GM20000 (cell line): ENCODE data around the gene TMEM269.
A peak's percentile ranks its signal among the peaks of the same experiment; 100 is the strongest.

Source experiments
- DNase-seq: peaks from one replicate; pipeline ENCODE4 v3.0.0; 2012; ENCODE audit warnings: low spot score
- TF ChIP-seq, protein P1 (sequence below): IDR thresholded peaks from 2 replicates; pipeline ENCODE4 v1.5.1; 2012; ENCODE audit warnings: mild to moderate bottlenecking, control low read depth; ENCODE audit errors: extremely low read depth, missing control alignments

TMEM269 gene

DNA sequence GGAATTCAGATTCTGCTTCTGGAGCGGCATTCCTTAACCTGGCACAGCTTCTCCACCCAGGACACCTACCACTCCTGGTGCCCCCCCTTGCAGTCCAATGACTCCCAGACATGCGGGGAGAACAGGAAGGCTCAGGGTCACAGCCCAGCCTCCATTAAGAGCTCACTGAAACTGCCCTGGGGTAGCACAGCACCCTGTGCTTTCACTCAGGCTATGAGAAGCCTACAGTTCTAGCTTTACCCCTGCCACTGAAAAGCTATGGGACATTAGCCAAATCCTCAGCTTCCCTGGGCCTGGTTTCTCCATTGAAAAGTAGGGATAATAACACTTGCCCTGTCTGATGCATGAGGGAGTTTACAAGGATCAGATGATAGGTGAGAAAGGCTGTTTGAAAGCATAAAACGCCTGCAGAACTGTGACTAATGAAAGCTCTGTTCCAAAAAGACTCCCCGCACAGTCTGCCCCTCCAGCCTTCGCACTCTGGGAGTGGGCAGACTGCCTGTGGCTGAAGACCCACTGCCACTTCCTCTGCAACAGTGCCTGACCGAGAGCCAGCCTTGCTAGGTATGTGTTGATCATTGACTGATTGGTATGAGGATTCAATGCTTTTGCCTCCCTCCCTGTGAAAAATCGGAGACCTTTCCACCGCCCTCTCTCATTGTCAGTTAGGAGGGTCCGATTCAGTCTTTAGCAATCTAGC, 42.0 kb upstream of the TMEM269 start:
- no peak for DNase-seq
- TF ChIP-seq, protein P1, sequence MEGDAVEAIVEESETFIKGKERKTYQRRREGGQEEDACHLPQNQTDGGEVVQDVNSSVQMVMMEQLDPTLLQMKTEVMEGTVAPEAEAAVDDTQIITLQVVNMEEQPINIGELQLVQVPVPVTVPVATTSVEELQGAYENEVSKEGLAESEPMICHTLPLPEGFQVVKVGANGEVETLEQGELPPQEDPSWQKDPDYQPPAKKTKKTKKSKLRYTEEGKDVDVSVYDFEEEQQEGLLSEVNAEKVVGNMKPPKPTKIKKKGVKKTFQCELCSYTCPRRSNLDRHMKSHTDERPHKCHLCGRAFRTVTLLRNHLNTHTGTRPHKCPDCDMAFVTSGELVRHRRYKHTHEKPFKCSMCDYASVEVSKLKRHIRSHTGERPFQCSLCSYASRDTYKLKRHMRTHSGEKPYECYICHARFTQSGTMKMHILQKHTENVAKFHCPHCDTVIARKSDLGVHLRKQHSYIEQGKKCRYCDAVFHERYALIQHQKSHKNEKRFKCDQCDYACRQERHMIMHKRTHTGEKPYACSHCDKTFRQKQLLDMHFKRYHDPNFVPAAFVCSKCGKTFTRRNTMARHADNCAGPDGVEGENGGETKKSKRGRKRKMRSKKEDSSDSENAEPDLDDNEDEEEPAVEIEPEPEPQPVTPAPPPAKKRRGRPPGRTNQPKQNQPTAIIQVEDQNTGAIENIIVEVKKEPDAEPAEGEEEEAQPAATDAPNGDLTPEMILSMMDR: no peak

DNA sequence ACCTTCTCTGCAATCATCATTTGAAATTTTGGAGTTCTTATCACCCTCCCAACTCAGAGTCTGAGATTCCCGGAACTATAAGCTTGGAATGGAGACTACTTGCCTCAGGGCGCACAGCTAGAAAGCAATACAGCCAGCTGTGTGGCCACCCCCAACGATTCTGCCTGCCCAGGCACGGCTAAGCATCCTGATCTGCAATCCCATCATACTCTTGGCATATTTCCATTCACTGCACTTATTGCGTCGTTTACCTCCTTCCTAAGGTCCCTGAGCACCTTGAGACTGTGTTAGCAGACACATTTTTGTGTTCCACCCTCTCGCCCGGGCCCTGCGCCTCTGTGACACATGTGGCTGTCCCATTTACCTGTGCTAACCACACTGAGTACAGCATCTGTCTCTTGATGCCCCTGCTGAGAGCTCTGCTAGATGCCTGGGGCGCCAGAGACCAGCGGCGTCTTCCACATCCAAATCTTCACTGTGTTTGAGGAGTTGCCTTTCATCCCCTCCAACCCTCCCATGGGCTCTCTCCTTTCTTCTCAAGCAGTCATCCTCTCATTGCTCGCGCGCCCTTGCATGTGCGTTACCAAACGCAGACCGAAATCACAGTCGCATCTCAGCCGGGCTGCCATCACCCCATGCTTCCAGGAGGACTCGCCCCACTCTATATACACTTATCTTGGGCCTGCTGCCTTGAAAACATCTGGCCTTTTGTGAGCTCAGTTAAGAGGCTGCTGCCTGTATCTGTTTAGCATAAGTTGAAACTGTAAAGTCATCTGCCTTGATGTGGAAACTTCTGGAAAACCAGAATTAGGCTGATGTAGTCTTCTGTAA, 41.3 kb upstream of the TMEM269 start:
- TF ChIP-seq, protein P1: no peak
- DNase-seq: no peak

DNA sequence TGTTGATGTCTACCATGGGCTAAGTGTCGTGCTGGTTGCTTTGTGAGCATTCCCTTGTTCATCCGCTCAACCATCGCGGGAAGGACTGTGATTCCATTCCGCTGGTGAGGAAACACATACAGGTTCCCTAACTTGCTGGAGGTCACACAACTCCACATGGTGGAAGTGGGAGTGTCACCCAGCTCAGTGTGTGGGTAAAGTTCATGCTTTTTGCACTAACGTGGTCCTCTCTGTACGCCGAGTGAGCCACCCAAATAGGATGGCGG, 40.7 kb upstream of the TMEM269 start:
- DNase-seq: no peak
- TF ChIP-seq, protein P1: no peak

DNA sequence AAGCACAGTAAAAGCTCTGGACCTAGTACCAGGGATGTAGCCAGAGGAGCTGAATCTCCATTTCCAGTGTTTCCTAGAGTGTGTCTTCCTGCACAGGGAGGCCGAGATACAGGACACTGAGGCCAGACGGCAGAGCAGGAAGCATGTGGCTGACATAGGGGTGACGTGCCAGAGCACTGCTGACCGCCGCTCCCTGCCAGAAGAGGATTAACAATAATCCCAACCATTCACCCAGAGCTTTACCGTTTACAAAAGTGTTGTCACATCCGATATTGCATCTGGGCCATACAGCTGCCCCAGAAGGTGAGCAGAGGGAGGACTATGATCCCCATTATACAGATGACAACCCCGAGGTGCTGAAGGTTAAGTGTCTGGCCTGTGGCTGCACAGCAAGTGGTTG, 38.9 kb upstream of the TMEM269 start:
- DNase-seq: no peak
- TF ChIP-seq, protein P1: no peak

DNA sequence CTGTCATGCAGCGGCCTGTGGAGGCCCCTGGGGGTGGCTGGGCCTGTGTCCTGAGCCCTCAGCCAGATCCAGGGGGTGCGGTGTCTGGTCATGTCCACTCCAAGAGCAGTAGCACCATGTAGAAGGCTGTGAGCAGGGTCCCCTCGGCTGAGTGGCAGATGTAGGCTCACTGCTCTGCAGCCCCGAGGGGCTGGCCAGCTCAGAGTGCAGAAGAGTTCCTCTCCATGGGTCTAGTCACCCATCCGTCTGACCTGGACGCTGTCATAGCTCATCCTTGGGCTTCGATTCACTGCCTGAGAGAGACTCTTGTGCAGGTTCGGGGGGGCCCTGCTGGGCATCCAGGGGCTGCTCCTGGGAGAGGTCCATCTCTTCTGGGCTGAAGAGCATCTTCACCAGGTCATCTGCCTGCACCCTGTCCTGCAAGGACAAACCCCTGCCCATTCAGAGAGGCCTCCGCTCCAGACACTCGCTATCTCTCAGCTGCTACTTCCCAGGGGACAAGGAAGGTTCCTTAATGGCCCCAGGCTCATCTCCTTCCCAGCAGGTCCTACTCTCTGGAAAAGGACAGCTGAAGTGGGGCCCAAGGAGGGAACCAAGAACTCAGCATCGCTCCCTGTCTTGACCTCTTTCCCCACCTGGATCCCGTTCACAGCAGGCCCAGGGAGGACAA, 38.2 kb upstream of the TMEM269 start:
- TF ChIP-seq, protein P1: no peak

DNA sequence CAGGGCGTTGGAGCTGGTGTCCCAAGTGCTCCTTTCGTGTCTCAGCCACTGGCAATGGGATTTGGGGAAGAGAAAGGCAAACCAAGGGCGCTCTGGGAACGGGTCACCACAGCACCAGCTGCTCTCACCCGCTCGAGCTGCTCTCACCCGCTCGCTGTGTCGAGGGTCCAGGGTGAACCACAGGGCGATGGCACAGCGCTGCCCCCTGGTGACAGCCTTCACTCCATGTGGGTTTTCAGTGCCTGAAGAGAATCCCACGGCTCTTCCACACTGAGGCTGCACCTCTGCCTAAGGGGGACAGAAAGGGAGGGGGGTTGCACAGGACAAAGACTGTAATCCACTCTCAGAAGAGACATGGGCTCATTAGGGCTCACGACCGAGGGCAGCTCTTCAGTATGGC, 37.7 kb upstream of the TMEM269 start:
- TF ChIP-seq, protein P1: peak; percentile 56
- DNase-seq: peak; percentile 74

More for the DNA sequence above, 38.2 kb upstream of the TMEM269 start:
- DNase-seq: no peak

DNA sequence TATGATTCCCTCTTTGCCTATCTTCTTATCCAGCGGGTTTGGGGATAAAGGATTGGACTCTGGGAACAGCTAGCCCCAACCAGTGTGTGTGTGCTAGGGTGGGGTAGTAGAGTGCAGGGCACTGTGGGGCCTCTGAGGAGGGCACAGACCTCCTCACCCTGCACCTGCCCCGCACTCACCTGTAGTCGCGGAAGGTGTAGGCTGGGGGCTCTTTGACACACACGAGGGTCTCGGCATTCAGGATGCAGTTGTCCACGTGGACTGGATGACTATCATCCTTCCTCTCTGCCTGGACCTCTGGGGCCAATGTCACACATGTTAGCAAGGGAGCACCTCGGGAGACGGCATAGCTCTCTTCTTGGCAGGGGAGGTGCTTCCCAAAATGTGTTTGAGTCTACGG, 36.8 kb upstream of the TMEM269 start:
- DNase-seq: no peak
- TF ChIP-seq, protein P1: no peak
